HG03439 (cell line): ENCODE data around the gene IFNG.

Experiments used
- ATAC-seq: cut with Tn5 transposase; IDR thresholded peaks from one replicate; pipeline ENCODE4 v1.9.1; 2021; ENCODE audit warnings: mild to moderate bottlenecking, moderate library complexity; ENCODE audit not compliant: unreplicated experiment

Gene IFNG

GRCh38 chr12:68169213-68169889, 9.8 kb upstream of the IFNG start:
- ATAC-seq, result no peak

- ATAC-seq, result no peak
Measured at GRCh38 chr12:68166317-68166831, 6.8 kb upstream of the IFNG start.

- ATAC-seq, result peak; percentile 59
Measured at GRCh38 chr12:68163560-68164081, 4.1 kb upstream of the IFNG start.

GRCh38 chr12:68162374-68162773, 2.8 kb upstream of the IFNG start:
- ATAC-seq, result no peak

GRCh38 chr12:68158432-68158831, 1.1 kb downstream of the IFNG start:
- no peak for ATAC-seq

- no peak for ATAC-seq
Measured at GRCh38 chr12:68157380-68157779, 2.2 kb downstream of the IFNG start.

GRCh38 chr12:68156636-68157035, 2.9 kb downstream of the IFNG start:
- no peak for ATAC-seq

GRCh38 chr12:68154779-68155178, 4.8 kb downstream of the IFNG start:
- ATAC-seq, result no peak

GRCh38 chr12:68148261-68148951, 11.1 kb downstream of the IFNG start:
- ATAC-seq, result no peak

GRCh38 chr12:68140556-68140955, 19.0 kb downstream of the IFNG start:
- no peak for ATAC-seq

- ATAC-seq, result no peak
Measured at GRCh38 chr12:68139941-68140340, 19.6 kb downstream of the IFNG start.

- no peak for ATAC-seq
Measured at GRCh38 chr12:68139001-68139400, 20.5 kb downstream of the IFNG start.

GRCh38 chr12:68138480-68138879, 21.1 kb downstream of the IFNG start:
- no peak for ATAC-seq

GRCh38 chr12:68137335-68137830, 22.2 kb downstream of the IFNG start:
- ATAC-seq, result no peak

GRCh38 chr12:68135520-68135919, 24.0 kb downstream of the IFNG start:
- ATAC-seq, result no peak

GRCh38 chr12:68131867-68132414, 27.6 kb downstream of the IFNG start:
- ATAC-seq, result no peak

GRCh38 chr12:68129979-68130378, 29.6 kb downstream of the IFNG start:
- no peak for ATAC-seq

- ATAC-seq, result no peak
Measured at GRCh38 chr12:68122236-68122920, 37.2 kb downstream of the IFNG start.

GRCh38 chr12:68121143-68121542, 38.4 kb downstream of the IFNG start:
- ATAC-seq, result no peak

GRCh38 chr12:68119724-68120211, 39.8 kb downstream of the IFNG start:
- ATAC-seq, result peak; percentile 91

- ATAC-seq, result peak; percentile 81
Measured at GRCh38 chr12:68119250-68119649, 40.3 kb downstream of the IFNG start.
